Endothelial cell of umbilical vein (primary cell): ENCODE results near the gene ASF1A. TPM values are rescaled to one million over a fixed set of nuclear protein-coding genes. Genes with fewer than 3 reads are reported as not detected.

Source experiments
- BruUV-seq: library from RNA; stranded (reverse); fragments of 400-500 nt; replicated peaks from 2 replicates; lab custom pipeline; 2021; lab: Mats Ljungman, UMichigan
- CTCF ChIA-PET: fragments of 300-600, 350-600 bp; sonication (Branson Sonifier 250); formaldehyde crosslinking; loops from one replicate; lab custom pipeline; 2021; ENCODE audit warnings: antibody characterized with exemption, inconsistent platforms; lab: Charles Lee
- POLR2A ChIA-PET: fragments of 300-600, 350-600 bp; sonication (Branson Sonifier 250); formaldehyde crosslinking; loops from one replicate; lab custom pipeline; 2021; ENCODE audit warnings: antibody characterized with exemption, inconsistent platforms; lab: Charles Lee
- DNase-seq: peaks from one replicate; pipeline ENCODE4 v3.0.0-alpha.2; 2011; ENCODE audit warnings: low read depth, low spot score
- FAIRE-seq: peaks from 2 replicates; lab custom pipeline; 2011; peaks lifted over from hg19 to GRCh38; lab: Jason Lieb, UNC
- H2AFZ ChIP-seq: 2 replicates; pipeline ENCODE4 v1.6.0; 2012; ENCODE audit warnings: low read depth, low read length, control low read depth, inconsistent platforms
- H3K27ac ChIP-seq: 2 replicates; pipeline ENCODE4 v1.5.1; 2011; ENCODE audit warnings: low read depth, mild to moderate bottlenecking, control low read depth, low read length, moderate library complexity; ENCODE audit not compliant: insufficient read depth
- H3K27me3 ChIP-seq, 2 experiments: 2 replicates each; pipeline versions ENCODE4 v1.6.0 to v1.6.1; 2011; ENCODE audit warnings: low read length in 2 of 2, mixed read lengths in 1 of 2; ENCODE audit not compliant: control insufficient read depth in 2 of 2, insufficient read depth in 2 of 2
- H3K36me3 ChIP-seq, 2 experiments: 2 replicates in 1 of 2; 3 replicates in 1 of 2; pipeline ENCODE4 v1.5.1; 2011; ENCODE audit warnings: low read length in 2 of 2, mild to moderate bottlenecking in 1 of 2, moderate library complexity in 1 of 2; ENCODE audit not compliant: control insufficient read depth in 2 of 2, insufficient read depth in 2 of 2; ENCODE audit errors: extremely low read depth in 1 of 2
- H3K4me1 ChIP-seq: 3 replicates; pipeline ENCODE4 v1.5.1; 2011; ENCODE audit warnings: mild to moderate bottlenecking, low read length; ENCODE audit not compliant: control insufficient read depth, insufficient read depth; ENCODE audit errors: extremely low read depth
- H3K4me2 ChIP-seq: 2 replicates; pipeline ENCODE4 v1.6.1; 2011; ENCODE audit warnings: low read length, control low read depth, mixed read lengths; ENCODE audit not compliant: insufficient read depth
- H3K4me3 ChIP-seq, 3 experiments: fragments of 200-600 bp in 1 of 3; sonication (generic), shearing (Covaris generic) in 1 of 3; replicated peaks in 1 of 3; 2 replicates each; pipeline ENCODE4 v1.5.1; 2011 to 2016; ENCODE audit warnings: control low read depth in 3 of 3, low read length in 3 of 3, mild to moderate bottlenecking in 2 of 3, inconsistent platforms in 1 of 3, low read depth in 1 of 3, moderate library complexity in 1 of 3; ENCODE audit not compliant: insufficient read depth in 1 of 3
- H3K79me2 ChIP-seq: 2 replicates; pipeline ENCODE4 v1.6.0; 2012; ENCODE audit warnings: low read length, inconsistent platforms; ENCODE audit not compliant: control insufficient read depth, insufficient read depth
- H3K9ac ChIP-seq: replicated peaks from 2 replicates; pipeline ENCODE3; 2011; ENCODE audit warnings: low read length, control low read depth; ENCODE audit not compliant: insufficient read depth; ENCODE audit errors: extremely low read depth
- H3K9me1 ChIP-seq: replicated peaks from 3 replicates; pipeline ENCODE4 v1.6.0; 2011; ENCODE audit warnings: mild to moderate bottlenecking, low read length; ENCODE audit not compliant: control insufficient read depth, insufficient read depth; ENCODE audit errors: extremely low read depth
- H3K9me3 ChIP-seq: replicated peaks from 2 replicates; pipeline ENCODE4 v1.5.1; 2012; ENCODE audit warnings: low read length, inconsistent platforms; ENCODE audit not compliant: control insufficient read depth, insufficient read depth
- H4K20me1 ChIP-seq: replicated peaks from 2 replicates; pipeline ENCODE3; 2011; ENCODE audit warnings: mild to moderate bottlenecking, low read length; ENCODE audit not compliant: control insufficient read depth, insufficient read depth; ENCODE audit errors: extremely low read depth
- EZH2 ChIP-seq: IDR thresholded peaks from 2 replicates; pipeline ENCODE4 v1.6.1; 2012; ENCODE audit warnings: borderline replicate concordance, low read depth, mild to moderate bottlenecking, moderate library complexity, low read length, inconsistent platforms; ENCODE audit not compliant: severe bottlenecking
- FOS ChIP-seq: IDR thresholded peaks from 2 replicates; pipeline ENCODE4 v1.6.1; 2011; ENCODE audit warnings: mild to moderate bottlenecking, low read length, moderate library complexity, borderline replicate concordance; ENCODE audit not compliant: insufficient read depth
- GATA2 ChIP-seq: IDR thresholded peaks from 2 replicates; pipeline ENCODE4 v1.7.0; 2011; ENCODE audit warnings: low read depth, mild to moderate bottlenecking, moderate library complexity, mixed read lengths, low read length; ENCODE audit not compliant: insufficient read length, insufficient read depth
- JUN ChIP-seq: IDR thresholded peaks from 2 replicates; pipeline ENCODE4 v1.6.1; 2011; ENCODE audit warnings: borderline replicate concordance, low read depth; ENCODE audit not compliant: insufficient read length, insufficient read depth
- MYC ChIP-seq: IDR thresholded peaks from one replicate; pipeline ENCODE4 v1.6.1; 2011; ENCODE audit warnings: mild to moderate bottlenecking, low read depth, low read length
- POLR2A ChIP-seq: IDR thresholded peaks from 2 replicates; pipeline ENCODE4 v1.6.1; 2012; ENCODE audit warnings: low read depth, mild to moderate bottlenecking, control low read depth, low read length
- POLR2AphosphoS5 ChIP-seq: IDR thresholded peaks from 2 replicates; pipeline ENCODE4 v1.6.1; 2012; ENCODE audit warnings: low read depth, mild to moderate bottlenecking, control low read depth, low read length, moderate library complexity; ENCODE audit not compliant: insufficient read depth
- dilution Hi-C: fragments of 300-500 bp; cut with MboI; formaldehyde crosslinking; loops from one replicate; pipeline ENCODE4 v1.15.0; 2019; ENCODE audit warnings: low sequenced_read_pairs; ENCODE audit not compliant: extremely low pct_ligation_motif_present
- intact Hi-C: fragments of 100-400 bp; cut with micrococcal nuclease; formaldehyde crosslinking; loops from one replicate; pipeline ENCODE4 v1.10.0; 2022
- polyA plus RNA-seq, 4 experiments: library from polyadenylated mRNA; depleted of rRNA in 3 of 4; stranded (reverse) in 3 of 4; unstranded in 1 of 4; fragments of >200 nt; gene quantifications; 2 replicates each; pipeline versions ENCODE4 v1.2.1 to v1.2.3, GENCODE V29; 2011 to 2012; ENCODE audit warnings: missing spikeins in 1 of 4
- total RNA-seq: library from RNA; stranded (reverse); gene quantifications from 2 replicates; pipeline ENCODE4 v1.2.3, GENCODE V29; 2021
- TF ChIP-seq, protein P1 (sequence below): IDR thresholded peaks from 2 replicates; pipeline ENCODE4 v1.6.1; 2011; ENCODE audit not compliant: insufficient read depth, insufficient read length
- TF ChIP-seq, protein P2 (sequence below), 2 donors: IDR thresholded peaks; 1 replicate in 1 of 2; 2 replicates in 1 of 2; pipeline ENCODE4 v1.5.1; 2011; ENCODE audit warnings: low read length in 2 of 2, mild to moderate bottlenecking in 2 of 2, moderate library complexity in 2 of 2, control low read depth in 1 of 2, inconsistent platforms in 1 of 2, low read depth in 1 of 2; ENCODE audit not compliant: insufficient read depth in 1 of 2; ENCODE audit errors: extremely low read depth in 1 of 2

Gene ASF1A
- total and polyA plus RNA-seq, 2 donors (not counting 3 experiments of a cell fraction or from before 2014, with no cell fraction given) = 17.6 to 38.4 TPM

DNA sequence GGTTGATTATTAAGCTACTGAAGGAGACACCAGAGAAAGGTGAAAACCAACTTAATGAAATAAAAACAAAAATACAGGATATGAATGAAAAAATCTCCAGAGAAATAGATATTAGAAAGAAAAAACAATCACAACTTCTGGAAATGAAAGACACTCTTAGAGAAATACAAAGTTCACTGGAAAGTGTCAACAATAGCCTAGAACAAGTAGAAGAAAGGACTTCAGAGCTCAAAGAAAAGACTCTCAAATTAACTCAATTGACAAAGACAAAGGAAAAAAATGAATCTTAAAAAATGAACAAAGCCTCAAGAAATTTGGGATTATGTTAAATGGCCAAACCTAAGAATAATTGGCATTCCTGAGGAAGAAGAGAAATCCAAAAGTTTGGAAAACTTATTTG lies 51.3 kb downstream of the ASF1A start:
- no peak overlapping the region for H2AFZ ChIP-seq
- no peaks in the 10 kb centered on the region for H3K79me2 ChIP-seq
- H3K27me3 ChIP-seq = no peaks in the 10 kb centered on the region
- no peak overlapping the region for H3K27ac ChIP-seq
- TF ChIP-seq EZH2 (no peak), POLR2A (no peak), FOS (no peak), POLR2AphosphoS5 (no peak), JUN (no peak), GATA2 (no peak), MYC (no peak)
- TF ChIP-seq, protein P1, sequence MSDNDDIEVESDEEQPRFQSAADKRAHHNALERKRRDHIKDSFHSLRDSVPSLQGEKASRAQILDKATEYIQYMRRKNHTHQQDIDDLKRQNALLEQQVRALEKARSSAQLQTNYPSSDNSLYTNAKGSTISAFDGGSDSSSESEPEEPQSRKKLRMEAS = no peak
- TF ChIP-seq, protein P2, sequence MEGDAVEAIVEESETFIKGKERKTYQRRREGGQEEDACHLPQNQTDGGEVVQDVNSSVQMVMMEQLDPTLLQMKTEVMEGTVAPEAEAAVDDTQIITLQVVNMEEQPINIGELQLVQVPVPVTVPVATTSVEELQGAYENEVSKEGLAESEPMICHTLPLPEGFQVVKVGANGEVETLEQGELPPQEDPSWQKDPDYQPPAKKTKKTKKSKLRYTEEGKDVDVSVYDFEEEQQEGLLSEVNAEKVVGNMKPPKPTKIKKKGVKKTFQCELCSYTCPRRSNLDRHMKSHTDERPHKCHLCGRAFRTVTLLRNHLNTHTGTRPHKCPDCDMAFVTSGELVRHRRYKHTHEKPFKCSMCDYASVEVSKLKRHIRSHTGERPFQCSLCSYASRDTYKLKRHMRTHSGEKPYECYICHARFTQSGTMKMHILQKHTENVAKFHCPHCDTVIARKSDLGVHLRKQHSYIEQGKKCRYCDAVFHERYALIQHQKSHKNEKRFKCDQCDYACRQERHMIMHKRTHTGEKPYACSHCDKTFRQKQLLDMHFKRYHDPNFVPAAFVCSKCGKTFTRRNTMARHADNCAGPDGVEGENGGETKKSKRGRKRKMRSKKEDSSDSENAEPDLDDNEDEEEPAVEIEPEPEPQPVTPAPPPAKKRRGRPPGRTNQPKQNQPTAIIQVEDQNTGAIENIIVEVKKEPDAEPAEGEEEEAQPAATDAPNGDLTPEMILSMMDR (IDR thresholded peaks at IDR 0.05; ENCODE audit: extremely low read depth in 1 of 2, insufficient read depth in 1 of 2, low read depth in 1 of 2, low read length in 2 of 2) = no peak
- no peaks in the 10 kb centered on the region for H3K9me3 ChIP-seq
- H3K36me3 ChIP-seq = no peaks in the 10 kb centered on the region
- no peaks in the 10 kb centered on the region for H3K9me1 ChIP-seq
- no peak for FAIRE-seq
- CTCF ChIA-PET = interaction anchor here (1.3 kb wide), 1 partner anchor 165 kb away, joined by 3 read pairs; no protein-coding TSS in a partner anchor
- POLR2A ChIA-PET = interaction anchor here (0.7 kb wide), 1 partner anchor 129 kb away, joined by 4 read pairs; no protein-coding TSS in a partner anchor
- no TSS peak for BruUV-seq
- dilution Hi-C loops = no loop called here
- no peaks in the 10 kb centered on the region for H3K4me1 ChIP-seq
- H3K4me2 ChIP-seq = no peak overlapping the region
- intact Hi-C loops = no loop called here
- H3K4me3 ChIP-seq = no peak overlapping the region
- no peak overlapping the region for H3K9ac ChIP-seq
- DNase-seq = no peak
- no peaks in the 10 kb centered on the region for H4K20me1 ChIP-seq
